SIG-M5 treated with dmso at 0.1 percent for 504 hours (cell line): ENCODE data around the gene ENAM.
"Not testable (repeated sequence)": the region's sequence is repeated elsewhere in the genome, so short reads cannot be mapped to it uniquely, and the experiment has no call there.

Experiments
- DNase-seq: peaks from one replicate; lab custom pipeline; 2025; ENCODE audit not compliant: unreplicated experiment; lab: John Stamatoyannopoulos, UW

Gene ENAM

DNA sequence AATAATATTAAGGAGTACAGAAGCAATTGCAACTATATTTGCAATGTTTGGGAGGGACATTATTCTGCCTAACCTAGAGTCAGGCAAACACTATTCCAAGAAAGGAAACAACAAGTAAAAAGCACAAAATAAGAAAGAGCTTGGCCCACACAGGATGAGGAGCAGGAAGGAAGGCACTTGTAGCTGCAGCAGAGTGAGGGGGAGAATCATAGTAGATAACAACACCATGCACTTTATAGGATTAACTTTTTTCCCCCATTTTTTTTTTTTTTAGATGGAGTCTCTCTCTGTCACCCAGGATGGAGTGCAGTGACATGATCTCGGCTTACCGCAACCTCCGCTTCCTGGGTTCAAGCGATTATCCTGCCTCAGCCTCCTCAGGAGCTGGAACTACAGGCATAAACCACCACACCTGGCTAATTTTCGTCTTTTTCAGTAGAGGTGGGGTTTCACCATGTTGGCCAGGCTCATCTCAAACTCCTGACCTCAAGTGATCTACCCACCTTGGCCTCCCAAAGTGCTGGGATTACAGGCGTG, 48.1 kb downstream of the ENAM start:
- no peak for DNase-seq

DNA sequence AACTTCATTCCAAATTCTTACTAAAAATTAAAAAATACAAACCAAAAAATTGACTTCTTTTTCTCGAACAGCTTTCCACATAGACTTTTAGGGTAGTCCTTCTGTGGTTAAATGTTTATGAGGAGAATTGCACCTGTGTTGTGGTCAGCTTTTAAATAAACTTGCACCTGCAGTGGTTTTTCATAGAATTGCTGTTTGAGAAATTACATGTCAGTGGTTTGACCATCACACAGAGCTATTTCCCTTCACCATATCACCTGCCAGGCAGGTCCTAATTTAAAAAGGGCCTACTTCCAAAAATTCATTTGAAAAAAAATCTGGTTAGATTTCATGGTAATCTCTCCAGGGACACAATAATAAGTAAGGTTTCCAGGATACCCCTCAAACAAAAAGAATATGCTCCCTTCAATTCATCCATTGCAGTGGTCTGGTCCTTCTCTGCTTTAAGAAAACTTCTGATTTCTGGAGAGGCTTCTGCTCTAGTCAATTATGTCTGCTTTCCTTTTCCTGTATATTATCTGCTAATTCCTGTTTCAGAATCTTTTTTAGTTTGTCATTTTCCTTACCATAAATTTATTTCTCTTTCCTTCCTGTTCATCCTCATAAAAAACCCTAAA, 49.9 kb downstream of the ENAM start:
- no peak for DNase-seq

- no peak for DNase-seq
These were observed 52.4 kb downstream of the ENAM start for GRCh38 chr4:70680934-70681333.

DNA sequence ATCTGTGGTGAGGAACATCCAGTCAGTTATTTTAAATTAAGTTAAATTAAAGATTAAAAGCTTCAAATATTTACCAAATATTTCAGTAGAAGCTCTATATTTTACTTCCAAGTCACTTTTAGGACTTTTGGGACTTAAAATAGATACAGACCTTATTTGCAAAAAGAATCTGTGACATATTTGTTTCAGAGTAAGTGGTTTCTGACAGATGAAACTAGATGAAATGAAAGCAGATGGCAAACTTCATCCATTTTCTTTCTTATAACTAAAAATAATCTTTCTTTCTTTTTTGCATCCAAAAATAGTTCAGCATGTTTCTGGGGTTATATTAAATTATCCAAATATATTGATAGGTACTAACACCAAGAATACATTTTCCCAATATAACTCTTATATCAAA, 53.2 kb downstream of the ENAM start:
- no peak for DNase-seq

DNA sequence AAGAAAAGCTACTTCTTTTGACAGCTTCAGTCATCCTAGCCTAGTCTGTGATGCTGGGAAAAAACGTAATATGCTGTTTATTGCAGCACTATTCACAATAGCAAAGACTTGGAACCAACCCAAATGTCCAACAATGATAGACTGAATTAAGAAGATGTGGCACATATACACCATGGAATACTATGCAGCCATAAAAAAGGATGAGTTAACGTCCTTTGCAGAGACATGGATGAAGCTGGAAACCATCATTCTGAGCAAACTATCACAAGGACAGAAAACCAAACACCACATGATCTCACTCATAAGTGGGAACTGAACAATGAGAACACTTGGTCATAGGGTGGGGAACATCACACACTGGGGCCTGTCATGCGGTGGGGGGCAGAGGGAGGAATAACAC, 53.6 kb downstream of the ENAM start:
- DNase-seq: not testable (repeated sequence)

- no peak for DNase-seq
These were observed 58.8 kb downstream of the ENAM start for GRCh38 chr4:70687392-70687791.

DNA sequence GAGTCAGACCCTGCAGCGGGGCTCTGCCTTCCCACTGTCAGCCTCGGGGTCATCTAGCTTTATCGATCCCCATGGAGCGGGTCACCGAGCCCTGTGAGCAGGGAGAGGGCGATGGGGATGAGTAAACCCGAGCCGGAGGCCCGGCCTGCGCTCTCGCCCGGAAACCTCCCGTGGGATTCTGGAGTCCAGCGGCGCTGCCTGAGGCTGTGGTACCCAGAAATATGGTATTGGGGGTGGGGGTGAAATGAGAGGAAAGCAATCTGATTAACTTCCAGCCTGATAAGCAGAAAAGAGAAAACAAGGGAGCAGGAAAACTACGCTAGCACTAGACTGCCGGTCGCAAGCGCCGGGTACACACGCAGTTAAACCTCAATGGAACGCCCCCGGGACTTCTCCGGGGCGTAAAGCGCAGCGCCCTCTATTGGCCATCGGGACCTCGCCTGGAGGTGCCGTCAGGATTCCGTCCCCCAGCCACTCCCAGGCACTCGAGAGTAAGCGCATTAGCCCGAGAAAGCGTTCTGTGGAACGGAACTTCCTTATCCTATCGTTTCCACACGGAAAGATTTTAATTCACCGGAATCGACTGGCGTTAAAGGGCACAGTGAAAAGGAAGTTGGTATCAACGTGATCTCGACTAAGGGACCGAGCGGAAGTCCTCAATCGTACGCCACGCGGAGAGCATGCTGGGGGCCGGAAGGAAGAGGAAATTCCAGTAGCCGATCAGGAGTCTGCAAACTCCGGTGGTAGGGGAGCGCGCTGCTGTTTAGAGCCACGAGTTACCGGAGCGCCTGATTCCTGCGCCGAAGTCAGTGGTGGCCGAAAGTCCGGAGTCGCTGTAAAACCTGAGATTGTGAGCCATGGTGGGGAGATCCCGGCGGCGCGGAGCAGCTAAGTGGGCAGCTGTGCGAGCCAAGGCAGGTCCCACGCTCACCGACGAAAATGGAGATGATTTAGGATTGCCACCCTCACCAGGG, 59.6 kb downstream of the ENAM start, which contains the start of gene UTP3:
TSS of gene UTP3 (plus strand) at position 712 of the 974 bp plus-strand sequence. CDS start at position 858, 146 bp downstream.
- peak; percentile 98 for DNase-seq

GRCh38 chr4:70688795-70689231, 60.3 kb downstream of the ENAM start:
- no peak for DNase-seq

GRCh38 chr4:70691661-70692060, 63.1 kb downstream of the ENAM start:
- peak; percentile 42 for DNase-seq

DNA sequence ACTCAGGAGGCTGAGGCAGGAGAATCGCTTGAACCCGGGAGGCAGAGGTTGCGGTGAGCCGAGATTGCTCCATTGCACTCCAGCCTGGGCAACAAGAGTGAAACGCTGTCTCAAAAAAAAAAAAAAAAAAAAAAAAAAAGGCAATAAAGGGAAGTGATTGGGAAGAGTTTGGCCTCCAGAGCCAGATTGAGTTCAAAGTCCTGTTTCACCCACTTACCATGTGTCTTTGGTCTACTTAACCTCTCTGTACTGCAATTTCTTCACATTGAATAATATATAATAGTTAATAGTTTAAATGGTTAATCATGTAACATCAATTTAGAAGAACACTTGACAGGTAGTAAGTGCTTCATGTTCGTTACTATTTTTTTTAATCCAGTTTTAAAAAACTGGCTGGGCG, 66.1 kb downstream of the ENAM start:
- DNase-seq: not testable (repeated sequence)
